ENCODE data around the gene INPP5A.

DNA sequence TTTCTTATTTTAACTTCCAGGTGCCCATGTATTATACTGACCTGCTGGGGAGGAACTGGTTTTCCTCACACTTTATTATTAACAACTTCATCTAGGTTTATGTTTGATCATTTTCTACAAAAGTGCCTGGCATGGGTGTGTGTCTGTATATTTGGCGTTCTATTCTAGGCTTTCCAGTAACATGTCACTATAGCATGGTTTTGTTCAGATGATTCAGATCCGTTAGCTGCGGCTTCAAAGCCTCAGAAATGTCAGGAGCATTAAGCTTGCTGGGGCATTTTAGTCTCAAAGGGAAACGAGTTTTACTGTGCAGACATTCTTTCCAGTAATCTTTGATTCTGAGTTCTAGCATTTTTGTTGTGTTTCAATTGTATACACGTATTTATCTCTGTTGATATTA, 2.3 kb downstream of the INPP5A start:
- no peak for TF ChIP-seq CTCF (IDR thresholded peaks at IDR 0.05; ENCODE audit: low read length)
- no peak for TF ChIP-seq EZH2phosphoT487 (IDR thresholded peaks at IDR 0.05; ENCODE audit: low read length)
- no peak for TF ChIP-seq EZH2 (optimal IDR thresholded peaks at IDR 0.05; ENCODE audit: low read depth, low read length)
